ENCODE measurements around the gene TMEM14A. TPM values are rescaled to one million over a fixed set of nuclear protein-coding genes. Genes with fewer than 3 reads are reported as not detected.

Gene TMEM14A
- total RNA-seq, 2 donors from 2014 or later = 9.2 to 12.6 TPM

- Histone ChIP-seq H3K4me3 (ENCODE audit: low read length) (no peak overlapping the region), H3K9ac (ENCODE audit: extremely low read depth, low read length, poor library complexity, severe bottlenecking) (no peak overlapping the region), H3K27me3 (ENCODE audit: control insufficient read depth, insufficient read depth, low read length, poor library complexity, severe bottlenecking) (no peaks in the 10 kb centered on the region), H3K27ac (ENCODE audit: low read depth, low read length) (no peak overlapping the region), H3K4me1 (ENCODE audit: control insufficient read depth, insufficient read depth, low read length) (peaks cover 11% of the 10 kb centered on the region), H3K9me3 (ENCODE audit: control insufficient read depth, low read length) (no peaks in the 10 kb centered on the region), H3K36me3 (ENCODE audit: control insufficient read depth, insufficient read depth, low read length) (no peaks in the 10 kb centered on the region)
- TF ChIP-seq, protein P1, sequence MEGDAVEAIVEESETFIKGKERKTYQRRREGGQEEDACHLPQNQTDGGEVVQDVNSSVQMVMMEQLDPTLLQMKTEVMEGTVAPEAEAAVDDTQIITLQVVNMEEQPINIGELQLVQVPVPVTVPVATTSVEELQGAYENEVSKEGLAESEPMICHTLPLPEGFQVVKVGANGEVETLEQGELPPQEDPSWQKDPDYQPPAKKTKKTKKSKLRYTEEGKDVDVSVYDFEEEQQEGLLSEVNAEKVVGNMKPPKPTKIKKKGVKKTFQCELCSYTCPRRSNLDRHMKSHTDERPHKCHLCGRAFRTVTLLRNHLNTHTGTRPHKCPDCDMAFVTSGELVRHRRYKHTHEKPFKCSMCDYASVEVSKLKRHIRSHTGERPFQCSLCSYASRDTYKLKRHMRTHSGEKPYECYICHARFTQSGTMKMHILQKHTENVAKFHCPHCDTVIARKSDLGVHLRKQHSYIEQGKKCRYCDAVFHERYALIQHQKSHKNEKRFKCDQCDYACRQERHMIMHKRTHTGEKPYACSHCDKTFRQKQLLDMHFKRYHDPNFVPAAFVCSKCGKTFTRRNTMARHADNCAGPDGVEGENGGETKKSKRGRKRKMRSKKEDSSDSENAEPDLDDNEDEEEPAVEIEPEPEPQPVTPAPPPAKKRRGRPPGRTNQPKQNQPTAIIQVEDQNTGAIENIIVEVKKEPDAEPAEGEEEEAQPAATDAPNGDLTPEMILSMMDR (conservative IDR thresholded peaks at IDR 0.05) = no peak
- Mint-ChIP-seq H3K27me3 (ENCODE audit: insufficient read depth) (peaks cover 3% of the 10 kb centered on the region), H3K27ac (no peak overlapping the region), H3K4me1 (peaks cover 18% of the 10 kb centered on the region), H3K9me3 (no peaks in the 10 kb centered on the region), H3K36me3 (ENCODE audit: low read depth) (no peaks in the 10 kb centered on the region), H3K4me3 (no peak overlapping the region)
- no peak for DNase-seq
- 88 to 90% methylated on average over 1 to 4 of the region's 4 CpGs for WGBS, 2 experiments (ENCODE audit: insufficient coverage in 1 of 2, insufficient read length in 1 of 2)
Measured at GRCh38 chr6:52645976-52646375, 24.9 kb upstream of the TMEM14A start.

DNA sequence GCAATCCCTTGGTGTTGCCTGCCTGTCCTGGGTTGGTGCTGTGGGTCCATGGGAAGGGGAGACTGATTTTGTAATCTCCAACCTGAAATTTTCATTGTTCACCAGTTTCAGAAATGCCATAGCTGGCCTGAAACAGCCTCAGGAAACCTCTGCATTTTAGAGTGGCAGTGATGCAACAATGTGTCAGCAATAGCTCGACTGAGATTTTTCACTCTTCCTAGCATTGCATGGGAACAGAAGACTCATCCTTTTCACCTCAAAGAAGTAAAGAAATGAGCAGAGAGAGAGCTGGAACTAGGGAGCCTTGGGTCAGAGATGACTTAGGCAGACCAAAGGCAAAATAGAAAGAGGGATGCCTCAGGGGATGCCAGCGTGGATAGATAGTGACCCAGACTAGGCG, 23.7 kb upstream of the TMEM14A start:
- H3K36me3 ChIP-seq (ENCODE audit: control insufficient read depth, insufficient read depth, low read length) = no peaks in the 10 kb centered on the region
- no peaks in the 10 kb centered on the region for H3K27me3 ChIP-seq (ENCODE audit: control insufficient read depth, insufficient read depth, low read length, poor library complexity, severe bottlenecking)
- H3K27ac ChIP-seq (ENCODE audit: low read depth, low read length) = no peak overlapping the region
- peaks cover 3% of the 10 kb centered on the region for H3K27me3 Mint-ChIP-seq (ENCODE audit: insufficient read depth)
- WGBS, 2 experiments (ENCODE audit: insufficient coverage in 1 of 2, insufficient read length in 1 of 2) = 92 to 100% methylated on average over 2 to 3 of the region's 3 CpGs
- H3K9me3 Mint-ChIP-seq = no peaks in the 10 kb centered on the region
- no peak overlapping the region for H3K4me3 Mint-ChIP-seq
- TF ChIP-seq, protein P1 (conservative IDR thresholded peaks at IDR 0.05) = no peak
- no peak overlapping the region for H3K9ac ChIP-seq (ENCODE audit: extremely low read depth, low read length, poor library complexity, severe bottlenecking)
- no peaks in the 10 kb centered on the region for H3K9me3 ChIP-seq (ENCODE audit: control insufficient read depth, low read length)
- H3K36me3 Mint-ChIP-seq (ENCODE audit: low read depth) = no peaks in the 10 kb centered on the region
- no peak overlapping the region for H3K4me3 ChIP-seq (ENCODE audit: low read length)
- H3K4me1 Mint-ChIP-seq = peaks cover 12% of the 10 kb centered on the region
- no peak overlapping the region for H3K27ac Mint-ChIP-seq
- peaks cover 4% of the 10 kb centered on the region for H3K4me1 ChIP-seq (ENCODE audit: control insufficient read depth, insufficient read depth, low read length)
- no peak for DNase-seq

DNA sequence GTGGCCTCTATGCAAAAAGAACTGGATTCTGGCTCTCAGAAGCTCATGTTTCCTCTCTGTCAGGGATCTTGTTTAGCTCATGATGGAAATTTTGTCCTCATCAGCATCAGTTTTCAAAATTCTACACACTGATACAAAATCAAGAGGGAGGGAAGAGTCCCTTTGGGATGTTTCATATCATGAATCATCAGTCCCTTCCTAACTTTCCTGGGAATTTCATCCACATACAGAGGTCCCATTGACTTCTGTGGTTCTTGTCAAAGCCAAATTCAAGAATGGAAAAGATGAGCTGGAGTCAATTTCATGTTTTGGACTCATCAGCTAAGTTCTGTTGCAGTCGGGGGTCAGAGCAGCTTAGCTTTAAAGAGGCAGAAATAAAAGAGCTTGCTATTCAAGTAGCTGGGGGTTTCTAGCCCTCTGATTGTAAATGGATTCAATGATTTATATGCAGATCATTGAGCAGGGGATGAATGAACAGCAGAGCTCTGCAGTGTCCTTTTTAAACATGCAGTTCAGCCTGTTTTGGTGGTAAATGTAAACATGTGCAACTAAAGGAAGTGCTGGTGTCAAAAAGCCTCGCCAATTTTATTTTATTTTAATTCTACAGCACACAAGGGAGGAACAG, 21.3 kb upstream of the TMEM14A start:
- no peak for DNase-seq
- H3K27me3 ChIP-seq (ENCODE audit: control insufficient read depth, insufficient read depth, low read length, poor library complexity, severe bottlenecking) = no peaks in the 10 kb centered on the region
- TF ChIP-seq, protein P1 (conservative IDR thresholded peaks at IDR 0.05) = no peak
- peaks cover 7% of the 10 kb centered on the region for H3K9me3 Mint-ChIP-seq
- no peak overlapping the region for H3K4me3 Mint-ChIP-seq
- H3K27me3 Mint-ChIP-seq (ENCODE audit: insufficient read depth) = peaks cover 3% of the 10 kb centered on the region
- H3K9me3 ChIP-seq (ENCODE audit: control insufficient read depth, low read length) = no peaks in the 10 kb centered on the region
- H3K4me3 ChIP-seq (ENCODE audit: low read length) = no peak overlapping the region
- 81% methylated on average over 2 of the region's 2 CpGs; no CpG with 5 or more reads in 1 of the 2 experiments for WGBS, 2 experiments (ENCODE audit: insufficient coverage in 1 of 2, insufficient read length in 1 of 2)
- no peak overlapping the region for H3K27ac ChIP-seq (ENCODE audit: low read depth, low read length)
- no peak overlapping the region for H3K27ac Mint-ChIP-seq
- H3K36me3 ChIP-seq (ENCODE audit: control insufficient read depth, insufficient read depth, low read length) = no peaks in the 10 kb centered on the region
- no peaks in the 10 kb centered on the region for H3K4me1 Mint-ChIP-seq
- H3K36me3 Mint-ChIP-seq (ENCODE audit: low read depth) = no peaks in the 10 kb centered on the region
- H3K9ac ChIP-seq (ENCODE audit: extremely low read depth, low read length, poor library complexity, severe bottlenecking) = no peak overlapping the region
- H3K4me1 ChIP-seq (ENCODE audit: control insufficient read depth, insufficient read depth, low read length) = no peaks in the 10 kb centered on the region

Data from endodermal cell (in vitro differentiated cells).